ENCODE measurements around the gene OFD1.

The OFD1 gene

DNA sequence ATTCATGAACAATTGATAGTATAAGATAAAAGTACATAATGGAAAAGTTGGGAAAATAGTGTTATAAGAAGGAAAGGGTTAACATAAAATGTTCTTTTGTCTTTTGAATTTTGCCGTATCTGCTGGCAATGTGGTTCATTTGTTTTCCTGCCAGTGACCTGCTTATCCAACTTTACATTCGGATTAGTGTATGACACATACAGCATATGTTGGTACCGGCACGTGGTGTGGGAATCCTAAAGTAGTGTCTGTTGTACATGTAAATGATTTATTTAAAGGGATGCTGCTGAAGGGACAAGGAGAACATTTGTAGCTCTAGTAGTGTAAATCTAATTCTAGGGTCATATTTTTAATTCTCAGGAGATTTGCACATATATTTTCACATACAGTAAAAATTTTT lies 34.2 kb upstream of the OFD1 start:
- no peak for TF ChIP-seq CTCF (IDR thresholded peaks at IDR 0.05)
- no peak for DNase-seq
- Mint-ChIP-seq H3K27me3 (ENCODE audit: low read depth, poor library complexity) (no peaks in the 10 kb centered on the region), H3K4me1 (peaks cover 9% of the 10 kb centered on the region), H3K27ac (no peak overlapping the region), H3K36me3 (ENCODE audit: low read depth) (peaks cover 29% of the 10 kb centered on the region), H3K9me3 (peaks cover 24% of the 10 kb centered on the region), H3K4me3 (no peak overlapping the region)

- Mint-ChIP-seq H3K27ac (no peak overlapping the region), H3K4me3 (no peak overlapping the region), H3K27me3 (ENCODE audit: low read depth, poor library complexity) (peaks cover 2% of the 10 kb centered on the region), H3K9me3 (peaks cover 24% of the 10 kb centered on the region), H3K36me3 (ENCODE audit: low read depth) (peaks cover 28% of the 10 kb centered on the region), H3K4me1 (peaks cover 6% of the 10 kb centered on the region)
- no peak for TF ChIP-seq CTCF (IDR thresholded peaks at IDR 0.05)
- no peak for DNase-seq
Measured at GRCh38 chrX:13702111-13702789, 32.3 kb upstream of the OFD1 start.

DNA sequence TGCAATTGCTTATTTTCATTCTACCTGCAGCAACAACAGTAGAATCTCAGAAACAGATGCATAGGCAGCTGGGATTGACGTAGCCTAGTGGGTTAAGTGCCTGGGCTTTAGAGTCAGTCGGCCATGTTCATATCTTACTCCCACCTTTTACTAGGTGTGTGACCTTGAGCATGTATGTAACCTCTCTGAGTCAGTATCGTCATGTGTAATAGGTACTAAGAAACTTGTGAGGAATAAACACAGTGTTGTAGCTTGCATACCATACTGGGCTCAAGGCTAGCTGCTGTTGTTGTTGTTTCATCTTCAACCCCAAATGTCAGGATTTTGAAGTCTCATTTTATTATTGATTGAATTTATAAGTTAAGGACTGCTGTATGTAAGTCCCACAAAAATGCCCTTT lies 31.4 kb upstream of the OFD1 start:
- no peak for TF ChIP-seq CTCF (IDR thresholded peaks at IDR 0.05)
- Mint-ChIP-seq H3K4me3 (no peak overlapping the region), H3K9me3 (peaks cover 24% of the 10 kb centered on the region), H3K27me3 (ENCODE audit: low read depth, poor library complexity) (peaks cover 2% of the 10 kb centered on the region), H3K36me3 (ENCODE audit: low read depth) (peaks cover 31% of the 10 kb centered on the region), H3K4me1 (peaks cover 5% of the 10 kb centered on the region), H3K27ac (no peak overlapping the region)
- DNase-seq, result no peak

DNA sequence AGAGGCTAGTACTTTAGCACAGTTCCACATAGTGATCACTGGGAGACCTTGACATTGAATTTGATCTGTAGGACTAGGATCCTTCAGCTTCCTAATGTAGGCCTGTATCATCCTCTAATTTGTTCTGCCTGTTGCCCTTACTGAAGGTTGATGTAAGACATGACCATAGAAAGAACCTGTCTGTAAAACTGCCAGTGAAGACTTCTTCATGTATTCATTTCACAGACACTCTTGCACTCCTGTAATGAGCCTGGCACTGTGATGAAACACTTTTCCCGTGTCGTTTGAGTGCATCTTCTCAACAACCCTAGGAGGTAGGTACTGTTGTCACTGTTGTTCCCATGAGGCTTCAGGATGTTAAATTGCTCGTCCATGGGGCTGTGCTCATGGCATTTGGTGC lies 31.0 kb upstream of the OFD1 start:
- Mint-ChIP-seq H3K4me1 (peaks cover under 1% of the 10 kb centered on the region), H3K27ac (no peak overlapping the region), H3K9me3 (peaks cover 24% of the 10 kb centered on the region), H3K4me3 (no peak overlapping the region), H3K36me3 (ENCODE audit: low read depth) (peaks cover 31% of the 10 kb centered on the region), H3K27me3 (ENCODE audit: low read depth, poor library complexity) (peaks cover 2% of the 10 kb centered on the region)
- no peak for DNase-seq
- no peak for TF ChIP-seq CTCF (IDR thresholded peaks at IDR 0.05)

DNA sequence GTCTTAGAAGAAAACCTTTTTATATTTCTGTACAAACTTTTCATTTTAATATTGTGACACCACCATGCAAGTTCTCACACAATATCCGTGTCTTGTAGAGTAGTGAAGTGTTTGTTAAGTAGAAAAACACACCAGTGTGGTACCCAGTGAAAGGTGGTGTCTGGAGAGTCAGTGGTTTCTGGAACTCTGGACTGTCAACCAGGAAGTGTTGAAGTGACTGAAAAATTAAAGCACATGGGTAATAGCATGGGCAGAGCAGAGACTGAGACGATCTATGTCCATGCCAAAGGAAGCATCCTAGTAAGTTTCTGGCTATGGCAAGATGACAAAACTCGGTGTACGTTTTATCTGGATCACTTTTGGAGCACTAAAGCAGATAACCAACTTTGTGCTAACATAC lies 23.4 kb upstream of the OFD1 start:
- peaks cover 4% of the 10 kb centered on the region for H3K4me1 Mint-ChIP-seq
- H3K36me3 Mint-ChIP-seq (ENCODE audit: low read depth), result peaks cover 60% of the 10 kb centered on the region
- no peak overlapping the region for H3K4me3 Mint-ChIP-seq
- no peak overlapping the region for H3K27ac Mint-ChIP-seq
- H3K9me3 Mint-ChIP-seq, result peaks cover 5% of the 10 kb centered on the region
- no peak for TF ChIP-seq CTCF (IDR thresholded peaks at IDR 0.05)
- DNase-seq, result no peak
- peaks cover 2% of the 10 kb centered on the region for H3K27me3 Mint-ChIP-seq (ENCODE audit: low read depth, poor library complexity)

- no peak for DNase-seq
- Mint-ChIP-seq H3K27ac (no peak overlapping the region), H3K36me3 (ENCODE audit: low read depth) (peaks cover 64% of the 10 kb centered on the region), H3K9me3 (peaks cover 13% of the 10 kb centered on the region), H3K4me1 (peaks cover 1% of the 10 kb centered on the region), H3K27me3 (ENCODE audit: low read depth, poor library complexity) (peaks cover 2% of the 10 kb centered on the region), H3K4me3 (no peak overlapping the region)
- TF ChIP-seq CTCF (IDR thresholded peaks at IDR 0.05), result no peak
Measured at GRCh38 chrX:13716455-13716854, 18.1 kb upstream of the OFD1 start.
